ENCODE results near the gene SMIM15. TPM values are rescaled to one million over a fixed set of nuclear protein-coding genes. Genes with fewer than 3 reads are reported as not detected.

SMIM15 gene
- total and polyA plus RNA-seq, 2 donors (not counting 1 experiment from before 2014, with no cell fraction given), result 63.3 to 64.6 TPM

DNA sequence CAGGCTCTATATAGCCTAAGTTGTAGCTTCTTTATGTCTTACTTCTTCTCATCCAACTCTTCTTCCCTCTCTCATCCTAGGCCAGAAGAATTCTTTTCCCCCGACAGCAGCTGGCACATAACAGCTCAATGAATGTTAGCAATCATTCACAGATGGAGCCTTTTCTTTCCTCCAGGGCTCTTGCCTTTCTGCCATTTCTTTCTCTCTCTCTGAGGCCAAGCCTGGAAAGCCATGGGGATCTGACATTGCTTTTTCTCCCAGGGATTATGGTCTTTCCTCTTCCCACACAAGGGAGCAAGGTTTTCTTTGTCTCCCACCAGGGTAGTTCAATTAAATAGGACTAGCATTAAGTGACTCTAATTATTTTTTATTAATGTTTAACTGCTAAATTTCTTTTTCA lies 20.5 kb downstream of the SMIM15 start:
- H3K4me2 ChIP-seq (ENCODE audit: extremely low read depth, insufficient read depth, low read length), result no peak overlapping the region
- no peak overlapping the region for H3K9ac ChIP-seq (ENCODE audit: insufficient read depth, low read length)
- H3K27me3 ChIP-seq (ENCODE audit: control insufficient read depth, insufficient read depth, low read length), result no peaks in the 10 kb centered on the region
- H3K4me3 ChIP-seq (replicated peaks in 1 of 4; ENCODE audit: control extremely low read depth in 1 of 4, insufficient read depth in 1 of 4, low read depth in 3 of 4, low read length in 4 of 4), result no peak overlapping the region
- no peaks in the 10 kb centered on the region for H3K79me2 ChIP-seq (ENCODE audit: control insufficient read depth, insufficient read depth, low read length)
- no peak for DNase-seq (ENCODE audit: low read depth in 2 of 2)
- TF ChIP-seq EZH2 (IDR thresholded peaks at IDR 0.05; ENCODE audit: low read length, missing control alignments), result no peak
- TF ChIP-seq, protein P1, sequence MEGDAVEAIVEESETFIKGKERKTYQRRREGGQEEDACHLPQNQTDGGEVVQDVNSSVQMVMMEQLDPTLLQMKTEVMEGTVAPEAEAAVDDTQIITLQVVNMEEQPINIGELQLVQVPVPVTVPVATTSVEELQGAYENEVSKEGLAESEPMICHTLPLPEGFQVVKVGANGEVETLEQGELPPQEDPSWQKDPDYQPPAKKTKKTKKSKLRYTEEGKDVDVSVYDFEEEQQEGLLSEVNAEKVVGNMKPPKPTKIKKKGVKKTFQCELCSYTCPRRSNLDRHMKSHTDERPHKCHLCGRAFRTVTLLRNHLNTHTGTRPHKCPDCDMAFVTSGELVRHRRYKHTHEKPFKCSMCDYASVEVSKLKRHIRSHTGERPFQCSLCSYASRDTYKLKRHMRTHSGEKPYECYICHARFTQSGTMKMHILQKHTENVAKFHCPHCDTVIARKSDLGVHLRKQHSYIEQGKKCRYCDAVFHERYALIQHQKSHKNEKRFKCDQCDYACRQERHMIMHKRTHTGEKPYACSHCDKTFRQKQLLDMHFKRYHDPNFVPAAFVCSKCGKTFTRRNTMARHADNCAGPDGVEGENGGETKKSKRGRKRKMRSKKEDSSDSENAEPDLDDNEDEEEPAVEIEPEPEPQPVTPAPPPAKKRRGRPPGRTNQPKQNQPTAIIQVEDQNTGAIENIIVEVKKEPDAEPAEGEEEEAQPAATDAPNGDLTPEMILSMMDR (conservative IDR thresholded peaks at IDR 0.05 in 1 of 2, IDR thresholded peaks at IDR 0.05 in 1 of 2; ENCODE audit: low read depth in 1 of 2, low read length in 2 of 2), result no peak
- no peaks in the 10 kb centered on the region for H3K9me3 ChIP-seq (ENCODE audit: control insufficient read depth, insufficient read depth, low read depth, low read length)
- no peak overlapping the region for H2AFZ ChIP-seq (ENCODE audit: low read length)
- H3K4me1 ChIP-seq (ENCODE audit: control insufficient read depth, extremely low read depth, insufficient read depth, low read length), result no peaks in the 10 kb centered on the region
- no peak overlapping the region for H3K27ac ChIP-seq (ENCODE audit: insufficient read depth, low read length)
- H3K36me3 ChIP-seq (ENCODE audit: control insufficient read depth, insufficient read depth, low read length), result no peaks in the 10 kb centered on the region
- no peaks in the 10 kb centered on the region for H4K20me1 ChIP-seq (ENCODE audit: control insufficient read depth, extremely low read depth, insufficient read depth, low read length)

GRCh38 chr5:61139931-61140330 lies 22.3 kb downstream of the SMIM15 start:
- Histone ChIP-seq H3K9me3 (ENCODE audit: control insufficient read depth, insufficient read depth, low read depth, low read length) (no peaks in the 10 kb centered on the region), H3K9ac (ENCODE audit: insufficient read depth, low read length) (no peak overlapping the region), H2AFZ (ENCODE audit: low read length) (no peak overlapping the region), H3K36me3 (ENCODE audit: control insufficient read depth, insufficient read depth, low read length) (no peaks in the 10 kb centered on the region), H3K27ac (ENCODE audit: insufficient read depth, low read length) (no peak overlapping the region), H3K4me3 (replicated peaks in 1 of 4; ENCODE audit: control extremely low read depth in 1 of 4, insufficient read depth in 1 of 4, low read depth in 3 of 4, low read length in 4 of 4) (no peak overlapping the region), H3K27me3 (ENCODE audit: control insufficient read depth, insufficient read depth, low read length) (no peaks in the 10 kb centered on the region), H4K20me1 (ENCODE audit: control insufficient read depth, extremely low read depth, insufficient read depth, low read length) (no peaks in the 10 kb centered on the region), H3K79me2 (ENCODE audit: control insufficient read depth, insufficient read depth, low read length) (no peaks in the 10 kb centered on the region), H3K4me1 (ENCODE audit: control insufficient read depth, extremely low read depth, insufficient read depth, low read length) (no peaks in the 10 kb centered on the region), H3K4me2 (ENCODE audit: extremely low read depth, insufficient read depth, low read length) (no peak overlapping the region)
- no peak for DNase-seq (ENCODE audit: low read depth in 2 of 2)
- TF ChIP-seq, protein P1 (conservative IDR thresholded peaks at IDR 0.05 in 1 of 2, IDR thresholded peaks at IDR 0.05 in 1 of 2; ENCODE audit: low read depth in 1 of 2, low read length in 2 of 2), result no peak
- no peak for TF ChIP-seq EZH2 (IDR thresholded peaks at IDR 0.05; ENCODE audit: low read length, missing control alignments)

GRCh38 chr5:61139094-61139873 lies 23.0 kb downstream of the SMIM15 start:
- Histone ChIP-seq H3K27ac (ENCODE audit: insufficient read depth, low read length) (no peak overlapping the region), H4K20me1 (ENCODE audit: control insufficient read depth, extremely low read depth, insufficient read depth, low read length) (no peaks in the 10 kb centered on the region), H3K9ac (ENCODE audit: insufficient read depth, low read length) (no peak overlapping the region), H2AFZ (ENCODE audit: low read length) (no peak overlapping the region), H3K4me2 (ENCODE audit: extremely low read depth, insufficient read depth, low read length) (no peak overlapping the region), H3K36me3 (ENCODE audit: control insufficient read depth, insufficient read depth, low read length) (no peaks in the 10 kb centered on the region), H3K4me1 (ENCODE audit: control insufficient read depth, extremely low read depth, insufficient read depth, low read length) (no peaks in the 10 kb centered on the region), H3K4me3 (replicated peaks in 1 of 4; ENCODE audit: control extremely low read depth in 1 of 4, insufficient read depth in 1 of 4, low read depth in 3 of 4, low read length in 4 of 4) (no peak overlapping the region), H3K27me3 (ENCODE audit: control insufficient read depth, insufficient read depth, low read length) (no peaks in the 10 kb centered on the region), H3K79me2 (ENCODE audit: control insufficient read depth, insufficient read depth, low read length) (no peaks in the 10 kb centered on the region), H3K9me3 (ENCODE audit: control insufficient read depth, insufficient read depth, low read depth, low read length) (no peaks in the 10 kb centered on the region)
- DNase-seq (ENCODE audit: low read depth in 2 of 2), result no peak
- TF ChIP-seq EZH2 (IDR thresholded peaks at IDR 0.05; ENCODE audit: low read length, missing control alignments), result no peak
- TF ChIP-seq, protein P1 (conservative IDR thresholded peaks at IDR 0.05 in 1 of 2, IDR thresholded peaks at IDR 0.05 in 1 of 2; ENCODE audit: low read depth in 1 of 2, low read length in 2 of 2), result peak in 1 of 2 donors; percentile 39
